HEK293 (cell line): Measurements from ENCODE around the gene PRPH2.

Experiments
- HOXD13 ChIP-seq: sonication (generic); formaldehyde crosslinking; IDR thresholded peaks from 2 replicates; pipeline ENCODE4 v1.8.0; 2022; ENCODE audit warnings: missing genetic modification reagents, borderline replicate concordance
- KLF9 ChIP-seq: fragments of 450-650 bp; formaldehyde crosslinking; IDR thresholded peaks from 2 replicates; pipeline ENCODE4 v1.5.1; 2016; ENCODE audit warnings: missing biosample characterization, missing genetic modification characterization, low read depth
- MEIS1 ChIP-seq: sonication (generic); formaldehyde crosslinking; IDR thresholded peaks from 2 replicates; pipeline ENCODE4 v1.8.1; 2022; ENCODE audit warnings: missing genetic modification reagents, mild to moderate bottlenecking, borderline replicate concordance
- PRDM1 ChIP-seq: fragments of 450-650 bp; formaldehyde crosslinking; IDR thresholded peaks from 2 replicates; pipeline ENCODE4; 2016; ENCODE audit warnings: missing biosample characterization, missing genetic modification characterization
- SP3 ChIP-seq: fragments of 450-650 bp; formaldehyde crosslinking; IDR thresholded peaks from 2 replicates; pipeline ENCODE4 v1.5.1; 2016; ENCODE audit warnings: missing biosample characterization, missing genetic modification characterization
- SP7 ChIP-seq: fragments of 450-650 bp; formaldehyde crosslinking; IDR thresholded peaks from 2 replicates; pipeline ENCODE4 v1.5.1; 2016; ENCODE audit warnings: missing biosample characterization, missing genetic modification characterization
- YY2 ChIP-seq: fragments of 450-650 bp; formaldehyde crosslinking; IDR thresholded peaks from 2 replicates; pipeline ENCODE4 v1.5.1; 2016; ENCODE audit warnings: missing biosample characterization, missing genetic modification characterization
- ZBTB20 ChIP-seq: fragments of 450-650 bp; formaldehyde crosslinking; IDR thresholded peaks from 2 replicates; pipeline ENCODE4 v1.5.1; 2016; ENCODE audit warnings: missing biosample characterization, missing genetic modification characterization
- ZFP3 ChIP-seq: fragments of 450-650 bp; formaldehyde crosslinking; IDR thresholded peaks from 2 replicates; pipeline ENCODE4 v1.5.1; 2016; ENCODE audit warnings: low read depth, missing biosample characterization, missing genetic modification characterization
- ZFP69B ChIP-seq: fragments of 450-650 bp; formaldehyde crosslinking; IDR thresholded peaks from 2 replicates; pipeline ENCODE4 v1.5.1; 2016; ENCODE audit warnings: missing biosample characterization, missing genetic modification characterization
- ZNF10 ChIP-seq: fragments of 450-650 bp; formaldehyde crosslinking; IDR thresholded peaks from 2 replicates; pipeline ENCODE4 v1.5.1; 2017; ENCODE audit warnings: missing biosample characterization, missing genetic modification characterization
- ZNF112 ChIP-seq: fragments of 450-650 bp; formaldehyde crosslinking; IDR thresholded peaks from 2 replicates; pipeline ENCODE4 v1.5.0; 2017; ENCODE audit warnings: missing biosample characterization, missing genetic modification characterization
- ZNF121 ChIP-seq: fragments of 450-650 bp; formaldehyde crosslinking; IDR thresholded peaks from 2 replicates; pipeline ENCODE4 v1.5.1; 2016; ENCODE audit warnings: missing biosample characterization, missing genetic modification characterization
- ZNF132 ChIP-seq: fragments of 450-650 bp; formaldehyde crosslinking; IDR thresholded peaks from 2 replicates; pipeline ENCODE4 v1.5.1; 2017; ENCODE audit warnings: missing biosample characterization, missing genetic modification characterization, borderline replicate concordance
- ZNF146 ChIP-seq: fragments of 450-650 bp; formaldehyde crosslinking; IDR thresholded peaks from 2 replicates; pipeline ENCODE4 v1.5.1; 2016; ENCODE audit warnings: missing biosample characterization, missing genetic modification characterization
- ZNF16 ChIP-seq: fragments of 450-650 bp; formaldehyde crosslinking; IDR thresholded peaks from 2 replicates; pipeline ENCODE4 v1.5.1; 2016; ENCODE audit warnings: low read depth, missing biosample characterization, missing genetic modification characterization
- ZNF169 ChIP-seq: fragments of 450-650 bp; formaldehyde crosslinking; IDR thresholded peaks from 2 replicates; pipeline ENCODE4 v1.5.1; 2016; ENCODE audit warnings: missing biosample characterization, missing genetic modification characterization
- ZNF184 ChIP-seq: fragments of 450-650 bp; IDR thresholded peaks from 2 replicates; pipeline ENCODE4 v1.5.1; 2018; ENCODE audit warnings: missing biosample characterization, mild to moderate bottlenecking, missing genetic modification characterization
- ZNF202 ChIP-seq: fragments of 450-650 bp; formaldehyde crosslinking; IDR thresholded peaks from 2 replicates; pipeline ENCODE4 v1.5.1; 2016; ENCODE audit warnings: missing biosample characterization, missing genetic modification characterization, borderline replicate concordance
- ZNF211 ChIP-seq: fragments of 450-650 bp; formaldehyde crosslinking; IDR thresholded peaks from 2 replicates; pipeline ENCODE4 v1.5.1; 2016; ENCODE audit warnings: low read depth, missing biosample characterization, missing genetic modification characterization
- ZNF239 ChIP-seq: fragments of 450-650 bp; formaldehyde crosslinking; IDR thresholded peaks from 2 replicates; pipeline ENCODE4 v1.5.1; 2016; ENCODE audit warnings: missing biosample characterization, missing genetic modification characterization
- ZNF24 ChIP-seq: fragments of 450-650 bp; formaldehyde crosslinking; IDR thresholded peaks from 2 replicates; pipeline ENCODE4 v1.5.1; 2016; ENCODE audit warnings: missing biosample characterization, missing genetic modification characterization
- ZNF274 ChIP-seq, 2 experiments: fragments of 200-500 bp in 1 of 2; fragments of 450-650 bp in 1 of 2; sonication (Bioruptor generic) in 1 of 2; formaldehyde crosslinking in 1 of 2; IDR thresholded peaks; 2 replicates each; pipeline versions ENCODE4 v1.5.1 to v1.6.1; 2014 to 2016; ENCODE audit warnings: borderline replicate concordance in 1 of 2, inconsistent platforms in 1 of 2, low read length in 1 of 2, missing biosample characterization in 1 of 2, missing genetic modification characterization in 1 of 2
- ZNF48 ChIP-seq: fragments of 450-650 bp; formaldehyde crosslinking; IDR thresholded peaks from 2 replicates; pipeline ENCODE4 v1.5.1; 2016; ENCODE audit warnings: missing biosample characterization, missing genetic modification characterization
- ZNF514 ChIP-seq: fragments of 450-650 bp; formaldehyde crosslinking; IDR thresholded peaks from 2 replicates; pipeline ENCODE4 v1.5.1; 2016; ENCODE audit warnings: missing biosample characterization, missing genetic modification characterization
- ZNF555 ChIP-seq: fragments of 450-650 bp; formaldehyde crosslinking; conservative IDR thresholded peaks from 2 replicates; pipeline ENCODE4 v1.5.1; 2017; ENCODE audit warnings: missing biosample characterization, mild to moderate bottlenecking, missing genetic modification characterization, inconsistent platforms
- ZNF558 ChIP-seq: fragments of 450-650 bp; formaldehyde crosslinking; IDR thresholded peaks from 2 replicates; pipeline ENCODE4 v1.5.1; 2016; ENCODE audit warnings: missing biosample characterization, missing genetic modification characterization
- ZNF629 ChIP-seq: fragments of 450-650 bp; formaldehyde crosslinking; IDR thresholded peaks from 2 replicates; pipeline ENCODE4 v1.5.1; 2017; ENCODE audit warnings: missing biosample characterization, missing genetic modification characterization
- ZNF654 ChIP-seq: fragments of 450-650 bp; formaldehyde crosslinking; IDR thresholded peaks from 2 replicates; pipeline ENCODE4 v1.5.1; 2016; ENCODE audit warnings: low read depth, missing biosample characterization, missing genetic modification characterization
- ZNF664 ChIP-seq: fragments of 450-650 bp; formaldehyde crosslinking; IDR thresholded peaks from 2 replicates; pipeline ENCODE4 v1.5.1; 2016; ENCODE audit warnings: missing biosample characterization, missing genetic modification characterization
- ZNF670 ChIP-seq: fragments of 450-650 bp; formaldehyde crosslinking; IDR thresholded peaks from 2 replicates; pipeline ENCODE4 v1.5.1; 2016; ENCODE audit warnings: missing biosample characterization, missing genetic modification characterization, low read depth
- ZNF707 ChIP-seq: fragments of 450-650 bp; formaldehyde crosslinking; IDR thresholded peaks from 2 replicates; pipeline ENCODE4 v1.5.1; 2016; ENCODE audit warnings: missing biosample characterization, missing genetic modification characterization
- ZNF777 ChIP-seq: fragments of 450-650 bp; formaldehyde crosslinking; IDR thresholded peaks from 2 replicates; pipeline ENCODE4 v1.5.1; 2017; ENCODE audit warnings: missing biosample characterization, missing genetic modification characterization, borderline replicate concordance
- ZSCAN16 ChIP-seq: fragments of 450-650 bp; formaldehyde crosslinking; IDR thresholded peaks from 2 replicates; pipeline ENCODE4 v1.5.1; 2016; ENCODE audit warnings: missing biosample characterization, missing genetic modification characterization
- TF ChIP-seq, protein P1 (sequence below): fragments of 450-650 bp; formaldehyde crosslinking; IDR thresholded peaks from 2 replicates; pipeline ENCODE4; 2016; ENCODE audit warnings: missing biosample characterization, missing genetic modification characterization
- TF ChIP-seq, protein P2 (sequence below): fragments of 450-650 bp; formaldehyde crosslinking; IDR thresholded peaks from 2 replicates; pipeline ENCODE4 v1.5.1; 2016; ENCODE audit warnings: missing biosample characterization, missing genetic modification characterization
- TF ChIP-seq, protein P3 (sequence below): fragments of 450-650 bp; formaldehyde crosslinking; IDR thresholded peaks from 2 replicates; pipeline ENCODE4 v1.5.1; 2016; ENCODE audit warnings: missing biosample characterization, missing genetic modification characterization, borderline replicate concordance
- TF ChIP-seq, protein P4 (sequence below): fragments of 450-650 bp; formaldehyde crosslinking; IDR thresholded peaks from 2 replicates; pipeline ENCODE4 v1.5.1; 2016; ENCODE audit warnings: missing biosample characterization, missing genetic modification characterization

Gene PRPH2

DNA sequence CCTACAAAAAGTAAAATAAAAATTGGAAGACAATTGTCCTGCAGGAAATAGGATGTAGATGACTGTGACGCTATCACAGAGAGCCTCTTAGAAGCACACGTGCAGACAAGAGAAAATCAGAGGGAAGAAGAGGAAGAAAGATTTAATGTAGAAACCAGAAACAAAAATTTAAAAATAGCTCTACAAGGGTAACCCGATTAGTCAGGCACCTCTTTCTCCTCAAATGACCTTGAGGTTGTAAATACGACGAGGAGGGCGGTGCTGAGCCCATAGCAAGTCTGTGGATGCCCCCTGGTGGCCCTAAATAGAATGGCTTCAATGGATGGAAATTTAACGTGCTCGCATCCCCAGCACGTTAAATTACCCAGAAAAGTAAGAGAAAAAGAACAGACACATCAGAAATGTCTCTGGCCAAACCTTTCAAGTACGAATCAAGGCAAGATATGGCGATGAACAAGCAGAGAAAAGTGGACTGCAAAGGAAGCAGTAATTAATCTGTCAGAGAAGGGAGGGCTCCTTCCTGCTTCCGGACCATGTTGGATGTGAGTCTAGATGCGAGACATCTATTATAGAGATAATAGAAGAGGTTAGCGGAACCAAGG is 4.2 kb upstream of the PRPH2 start (continued):
- TF ChIP-seq ZNF121 (tag by site-specific recombination) = no peak
- no peak for TF ChIP-seq ZNF202
- TF ChIP-seq ZNF555 (tag by site-specific recombination) = no peak
- TF ChIP-seq ZNF211 (tag by site-specific recombination) = no peak
- no peak for TF ChIP-seq ZNF707
- TF ChIP-seq ZNF670 (tag by site-specific recombination) = no peak
- TF ChIP-seq, protein P1, sequence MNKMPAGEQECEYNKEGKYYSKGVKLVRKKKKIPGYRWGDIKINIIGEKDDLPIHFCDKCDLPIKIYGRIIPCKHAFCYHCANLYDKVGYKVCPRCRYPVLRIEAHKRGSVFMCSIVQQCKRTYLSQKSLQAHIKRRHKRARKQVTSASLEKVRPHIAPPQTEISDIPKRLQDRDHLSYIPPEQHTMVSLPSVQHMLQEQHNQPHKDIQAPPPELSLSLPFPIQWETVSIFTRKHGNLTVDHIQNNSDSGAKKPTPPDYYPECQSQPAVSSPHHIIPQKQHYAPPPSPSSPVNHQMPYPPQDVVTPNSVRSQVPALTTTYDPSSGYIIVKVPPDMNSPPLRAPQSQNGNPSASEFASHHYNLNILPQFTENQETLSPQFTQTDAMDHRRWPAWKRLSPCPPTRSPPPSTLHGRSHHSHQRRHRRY = no peak
- no peak for TF ChIP-seq PRDM1 (tag by site-specific recombination)
- no peak for TF ChIP-seq ZBTB20 (tag by site-specific recombination)
- no peak for TF ChIP-seq ZNF132 (tag by site-specific recombination)
- TF ChIP-seq ZNF777 (tag by site-specific recombination) = no peak
- peak; percentile 33; the same call in 1 of the 2 replicates for TF ChIP-seq ZNF629
- TF ChIP-seq ZNF169 (tag by site-specific recombination) = no peak
- no peak for TF ChIP-seq ZNF112
- no peak for TF ChIP-seq ZNF184 (tag by site-specific recombination)
- peak; percentile 60 for TF ChIP-seq SP7 (tag by site-specific recombination)
- TF ChIP-seq HOXD13 (CRISPR knock-in tag) = no peak
- TF ChIP-seq ZNF239 (tag by site-specific recombination) = no peak
- TF ChIP-seq ZSCAN16 (tag by site-specific recombination) = no peak
- TF ChIP-seq ZFP3 (tag by site-specific recombination) = no peak
- no peak for TF ChIP-seq ZNF16 (tag by site-specific recombination)
- TF ChIP-seq ZNF558 (tag by site-specific recombination) = 0 out of 2 replicates have a peak, but pooled peaks have one; percentile 24
- TF ChIP-seq ZNF24 (tag by site-specific recombination) = no peak
- TF ChIP-seq ZFP69B = no peak
- TF ChIP-seq ZNF514 = no peak
- peak; percentile 82 for TF ChIP-seq ZNF10 (tag by site-specific recombination)
- TF ChIP-seq KLF9 (tag by site-specific recombination) = peak; percentile 38; the same call in 1 of the 2 replicates
- no peak for TF ChIP-seq YY2 (tag by site-specific recombination)
- no peak for TF ChIP-seq SP3 (tag by site-specific recombination)
- TF ChIP-seq, protein P2, sequence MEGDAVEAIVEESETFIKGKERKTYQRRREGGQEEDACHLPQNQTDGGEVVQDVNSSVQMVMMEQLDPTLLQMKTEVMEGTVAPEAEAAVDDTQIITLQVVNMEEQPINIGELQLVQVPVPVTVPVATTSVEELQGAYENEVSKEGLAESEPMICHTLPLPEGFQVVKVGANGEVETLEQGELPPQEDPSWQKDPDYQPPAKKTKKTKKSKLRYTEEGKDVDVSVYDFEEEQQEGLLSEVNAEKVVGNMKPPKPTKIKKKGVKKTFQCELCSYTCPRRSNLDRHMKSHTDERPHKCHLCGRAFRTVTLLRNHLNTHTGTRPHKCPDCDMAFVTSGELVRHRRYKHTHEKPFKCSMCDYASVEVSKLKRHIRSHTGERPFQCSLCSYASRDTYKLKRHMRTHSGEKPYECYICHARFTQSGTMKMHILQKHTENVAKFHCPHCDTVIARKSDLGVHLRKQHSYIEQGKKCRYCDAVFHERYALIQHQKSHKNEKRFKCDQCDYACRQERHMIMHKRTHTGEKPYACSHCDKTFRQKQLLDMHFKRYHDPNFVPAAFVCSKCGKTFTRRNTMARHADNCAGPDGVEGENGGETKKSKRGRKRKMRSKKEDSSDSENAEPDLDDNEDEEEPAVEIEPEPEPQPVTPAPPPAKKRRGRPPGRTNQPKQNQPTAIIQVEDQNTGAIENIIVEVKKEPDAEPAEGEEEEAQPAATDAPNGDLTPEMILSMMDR (tag by site-specific recombination) = peak; percentile 89
- no peak for TF ChIP-seq ZNF146
- TF ChIP-seq ZNF654 (tag by site-specific recombination) = peak; percentile 96
- TF ChIP-seq ZNF48 = no peak
- TF ChIP-seq, protein P3, sequence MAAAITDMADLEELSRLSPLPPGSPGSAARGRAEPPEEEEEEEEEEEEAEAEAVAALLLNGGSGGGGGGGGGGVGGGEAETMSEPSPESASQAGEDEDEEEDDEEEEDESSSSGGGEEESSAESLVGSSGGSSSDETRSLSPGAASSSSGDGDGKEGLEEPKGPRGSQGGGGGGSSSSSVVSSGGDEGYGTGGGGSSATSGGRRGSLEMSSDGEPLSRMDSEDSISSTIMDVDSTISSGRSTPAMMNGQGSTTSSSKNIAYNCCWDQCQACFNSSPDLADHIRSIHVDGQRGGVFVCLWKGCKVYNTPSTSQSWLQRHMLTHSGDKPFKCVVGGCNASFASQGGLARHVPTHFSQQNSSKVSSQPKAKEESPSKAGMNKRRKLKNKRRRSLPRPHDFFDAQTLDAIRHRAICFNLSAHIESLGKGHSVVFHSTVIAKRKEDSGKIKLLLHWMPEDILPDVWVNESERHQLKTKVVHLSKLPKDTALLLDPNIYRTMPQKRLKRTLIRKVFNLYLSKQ = no peak
- TF ChIP-seq, protein P4, sequence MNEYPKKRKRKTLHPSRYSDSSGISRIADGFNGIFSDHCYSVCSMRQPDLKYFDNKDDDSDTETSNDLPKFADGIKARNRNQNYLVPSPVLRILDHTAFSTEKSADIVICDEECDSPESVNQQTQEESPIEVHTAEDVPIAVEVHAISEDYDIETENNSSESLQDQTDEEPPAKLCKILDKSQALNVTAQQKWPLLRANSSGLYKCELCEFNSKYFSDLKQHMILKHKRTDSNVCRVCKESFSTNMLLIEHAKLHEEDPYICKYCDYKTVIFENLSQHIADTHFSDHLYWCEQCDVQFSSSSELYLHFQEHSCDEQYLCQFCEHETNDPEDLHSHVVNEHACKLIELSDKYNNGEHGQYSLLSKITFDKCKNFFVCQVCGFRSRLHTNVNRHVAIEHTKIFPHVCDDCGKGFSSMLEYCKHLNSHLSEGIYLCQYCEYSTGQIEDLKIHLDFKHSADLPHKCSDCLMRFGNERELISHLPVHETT (tag by site-specific recombination) = 0 out of 2 replicates have a peak, but pooled peaks have one; percentile 53
- no peak for TF ChIP-seq ZNF274 (IDR thresholded peaks at IDR 0.05; ENCODE audit: low read length)
- TF ChIP-seq ZNF274 (tag by site-specific recombination; IDR thresholded peaks at IDR 0.05; ENCODE audit: borderline replicate concordance) = no peak
- no peak for TF ChIP-seq ZNF664 (tag by site-specific recombination)
- no peak for TF ChIP-seq MEIS1 (CRISPR knock-in tag)
